HG03558 (cell line): ENCODE results near the gene NEURL1B.
"Not testable (repeated sequence)": the region's sequence is repeated elsewhere in the genome, so short reads cannot be mapped to it uniquely, and the experiment has no call there.

Experiments used
- ATAC-seq: cut with Tn5 transposase; IDR thresholded peaks from one replicate; pipeline ENCODE4 v1.9.1; 2021; ENCODE audit warnings: moderate number of reproducible peaks; ENCODE audit not compliant: unreplicated experiment; ENCODE audit errors: extremely low read depth

Gene NEURL1B

GRCh38 chr5:172640822-172641358 is at the start of gene NEURL1B:
TSS of gene NEURL1B (plus strand) at chr5:172641263. CDS start at chr5:172641407, 144 bp downstream.
- no peak for ATAC-seq

- no peak for ATAC-seq
These were observed 49.4 kb upstream of the NEURL1B start for GRCh38 chr5:172591636-172592035.

- no peak for ATAC-seq
These were observed 48.2 kb upstream of the NEURL1B start for GRCh38 chr5:172592881-172593280.

GRCh38 chr5:172593306-172593705 is 47.8 kb upstream of the NEURL1B start:
- ATAC-seq = no peak

- no peak for ATAC-seq
These were observed 47.3 kb upstream of the NEURL1B start for GRCh38 chr5:172593721-172594235.

GRCh38 chr5:172594431-172594830 is 46.6 kb upstream of the NEURL1B start:
- ATAC-seq = no peak

GRCh38 chr5:172594867-172595466 is 46.1 kb upstream of the NEURL1B start:
- ATAC-seq = no peak

GRCh38 chr5:172595596-172596455 is 45.2 kb upstream of the NEURL1B start:
- ATAC-seq = no peak

- ATAC-seq = no peak
These were observed 44.3 kb upstream of the NEURL1B start for GRCh38 chr5:172596638-172597231.

- ATAC-seq = no peak
These were observed 43.3 kb upstream of the NEURL1B start for GRCh38 chr5:172597755-172598155.

- no peak for ATAC-seq
These were observed 42.5 kb upstream of the NEURL1B start for GRCh38 chr5:172598251-172599203.

GRCh38 chr5:172599204-172599567 is 41.9 kb upstream of the NEURL1B start:
- ATAC-seq = no peak

GRCh38 chr5:172600571-172600970 is 40.5 kb upstream of the NEURL1B start:
- no peak for ATAC-seq

- not testable (repeated sequence) for ATAC-seq
These were observed 39.5 kb upstream of the NEURL1B start for GRCh38 chr5:172601576-172601975.

- ATAC-seq = no peak
These were observed 38.3 kb upstream of the NEURL1B start for GRCh38 chr5:172602783-172603231.

GRCh38 chr5:172603251-172603806 is 37.7 kb upstream of the NEURL1B start:
- no peak for ATAC-seq

GRCh38 chr5:172605466-172605865 is 35.6 kb upstream of the NEURL1B start:
- ATAC-seq = no peak

- no peak for ATAC-seq
These were observed 34.8 kb upstream of the NEURL1B start for GRCh38 chr5:172606156-172606785.

GRCh38 chr5:172607213-172607793 is 33.8 kb upstream of the NEURL1B start:
- no peak for ATAC-seq
